Effector memory CD4-positive, alpha-beta T cell (primary cell): ENCODE measurements around the gene PIK3IP1.
A peak's percentile ranks its signal among the peaks of the same experiment; 100 is the strongest.

Experiments used
- DNase-seq, 3 donors: peaks; one replicate each; pipeline ENCODE4 v3.0.0-alpha.2; 2020
- H3K27ac ChIP-seq: 2 replicates; pipeline ENCODE4 v1.7.0; 2013; ENCODE audit warnings: mild to moderate bottlenecking, low read length, moderate library complexity; ENCODE audit not compliant: insufficient read depth, poor library complexity, severe bottlenecking
- H3K27me3 ChIP-seq: replicated peaks from 2 replicates; pipeline ENCODE4 v1.7.0; 2013; ENCODE audit warnings: mild to moderate bottlenecking, low read length; ENCODE audit not compliant: insufficient read depth, control insufficient read depth, poor library complexity, severe bottlenecking
- H3K36me3 ChIP-seq: 2 replicates; pipeline ENCODE4 v1.7.0; 2013; ENCODE audit warnings: mild to moderate bottlenecking, low read length, moderate library complexity; ENCODE audit not compliant: control insufficient read depth, insufficient read depth
- H3K4me1 ChIP-seq: 2 replicates; pipeline ENCODE4 v1.7.0; 2013; ENCODE audit warnings: low read length, mild to moderate bottlenecking; ENCODE audit not compliant: control insufficient read depth, insufficient read depth, poor library complexity, severe bottlenecking
- H3K4me3 ChIP-seq: 2 replicates; pipeline ENCODE4 v1.7.0; 2013; ENCODE audit warnings: low read length, low read depth, mild to moderate bottlenecking; ENCODE audit not compliant: insufficient read depth, poor library complexity, severe bottlenecking
- H3K9me3 ChIP-seq: 2 replicates; pipeline ENCODE4 v1.7.0; 2013; ENCODE audit warnings: mild to moderate bottlenecking, low read length, moderate library complexity; ENCODE audit not compliant: control insufficient read depth
- total RNA-seq, 3 donors: gene quantifications; one replicate each; lab custom pipeline; 2026; lab: John Stamatoyannopoulos, UW

Gene PIK3IP1, protein sequence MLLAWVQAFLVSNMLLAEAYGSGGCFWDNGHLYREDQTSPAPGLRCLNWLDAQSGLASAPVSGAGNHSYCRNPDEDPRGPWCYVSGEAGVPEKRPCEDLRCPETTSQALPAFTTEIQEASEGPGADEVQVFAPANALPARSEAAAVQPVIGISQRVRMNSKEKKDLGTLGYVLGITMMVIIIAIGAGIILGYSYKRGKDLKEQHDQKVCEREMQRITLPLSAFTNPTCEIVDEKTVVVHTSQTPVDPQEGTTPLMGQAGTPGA
- total RNA-seq, result 658 to 985 (median 806) reads per million in 3 donors

DNA sequence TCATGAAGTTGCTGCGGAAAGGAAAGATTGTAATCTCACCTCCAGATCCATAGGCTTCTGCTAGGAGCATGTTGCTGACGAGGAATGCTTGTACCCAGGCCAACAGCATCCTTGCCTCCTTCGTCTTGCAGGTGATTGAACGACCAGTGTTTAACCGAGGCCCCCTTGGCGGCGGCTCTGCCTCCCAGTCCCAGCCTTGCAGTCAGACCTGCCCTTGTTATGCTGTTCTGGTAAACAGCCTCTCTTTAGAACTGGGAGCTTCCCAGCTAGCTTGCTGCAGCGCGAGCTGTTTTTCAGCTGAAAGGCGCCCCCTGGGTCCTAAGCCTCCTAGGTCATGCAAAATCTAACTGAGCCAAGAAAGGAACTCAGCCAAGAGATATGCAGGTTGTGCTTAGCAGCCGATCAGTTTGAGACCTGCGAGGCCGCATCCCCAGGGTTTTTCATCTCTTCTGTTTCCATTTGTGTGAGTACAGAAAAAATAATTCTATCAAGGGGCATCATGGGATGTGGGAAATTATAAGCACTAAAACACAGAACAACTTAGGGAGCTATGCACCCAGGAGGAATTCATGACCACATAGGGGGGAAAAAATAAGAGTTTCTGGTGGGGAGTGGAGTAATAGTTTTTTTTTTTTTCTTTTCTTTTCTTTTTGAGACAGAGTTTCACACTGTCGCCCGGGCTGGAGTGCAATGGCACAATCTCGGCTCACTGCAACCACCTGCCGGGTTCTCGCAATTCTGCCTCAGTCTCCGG is at the start of gene PIK3IP1:
TSS of gene PIK3IP1 (minus strand) at position 253 of the 754 bp plus-strand sequence. CDS start at position 109, 144 bp downstream.
- Histone ChIP-seq H3K27ac (peak within 1 kb of the TSS; percentile 100), H3K36me3 (peaks cover 36% of the 10 kb centered on the region), H3K4me3 (peak within 1 kb of the TSS; percentile 93), H3K4me1 (peaks cover 58% of the 10 kb centered on the region), H3K27me3 (no peaks in the 10 kb centered on the region), H3K9me3 (no peaks in the 10 kb centered on the region)
- DNase-seq, result peak; percentile 64 to 77 (median 75)

DNA sequence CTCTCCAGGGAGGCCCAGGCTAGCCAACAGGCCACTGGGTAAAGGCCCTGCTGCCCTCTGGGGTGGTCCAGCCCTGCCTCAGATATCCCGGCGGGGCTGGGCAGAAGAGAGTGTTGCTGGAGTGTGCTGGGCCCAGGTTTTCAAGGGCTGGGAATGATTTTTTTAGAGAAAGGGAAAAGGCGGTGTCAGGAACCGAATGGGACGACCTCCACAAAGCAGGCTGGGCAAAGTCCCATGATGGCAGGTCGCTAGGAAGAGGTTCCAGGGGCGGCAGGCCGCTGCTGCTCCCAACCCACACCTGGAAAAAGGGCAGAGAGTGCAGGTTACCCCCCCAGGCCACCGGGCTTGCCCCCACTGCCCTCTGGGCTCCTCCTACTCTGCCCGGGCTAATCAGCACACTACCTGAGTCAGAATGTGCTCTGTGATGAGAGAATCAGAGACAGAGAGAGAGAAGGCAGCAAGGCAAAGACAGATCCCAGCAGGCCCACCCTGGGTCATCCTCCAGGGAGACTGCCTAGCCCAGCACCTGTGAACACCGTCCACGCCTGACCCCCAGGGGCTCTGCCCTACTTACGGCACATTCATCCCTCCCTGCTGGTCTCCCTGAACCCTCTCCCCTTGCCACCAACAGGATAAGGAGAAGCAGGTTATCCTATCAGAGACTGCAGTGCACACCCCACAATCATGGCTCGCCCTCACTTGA is 49.2 kb upstream of the PIK3IP1 start:
- Histone ChIP-seq H3K9me3 (no peaks in the 10 kb centered on the region), H3K36me3 (peaks cover 46% of the 10 kb centered on the region), H3K4me1 (peaks cover 25% of the 10 kb centered on the region), H3K4me3 (no peak overlapping the region), H3K27me3 (no peaks in the 10 kb centered on the region), H3K27ac (no peak overlapping the region)
- DNase-seq, result no peak

DNA sequence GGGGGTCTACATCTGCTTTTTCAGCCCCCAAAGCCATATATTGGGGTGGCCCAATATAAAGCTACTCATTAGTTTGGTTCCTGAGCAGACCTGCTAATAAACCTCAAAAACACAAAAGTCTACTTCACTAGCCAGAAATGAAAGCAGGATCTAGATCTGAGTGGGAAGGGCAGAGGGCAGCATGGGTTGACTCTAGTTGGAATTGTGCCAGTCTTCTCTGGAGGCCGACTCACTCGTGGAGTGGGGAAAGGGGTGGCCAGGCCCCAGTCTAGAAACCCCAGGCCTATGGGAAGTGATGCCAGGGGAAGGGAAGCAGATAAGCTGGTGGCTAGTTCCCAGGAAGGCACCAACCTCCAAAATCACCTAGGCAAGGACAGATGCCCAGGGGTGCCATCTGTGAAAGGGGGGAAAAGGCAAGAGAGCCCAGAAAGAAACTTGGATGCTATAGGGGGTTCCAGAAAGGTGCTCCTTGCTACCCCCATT is 48.5 kb upstream of the PIK3IP1 start:
- H3K4me1 ChIP-seq, result peaks cover 25% of the 10 kb centered on the region
- no peaks in the 10 kb centered on the region for H3K27me3 ChIP-seq
- no peak overlapping the region for H3K4me3 ChIP-seq
- no peaks in the 10 kb centered on the region for H3K9me3 ChIP-seq
- peaks cover 46% of the 10 kb centered on the region for H3K36me3 ChIP-seq
- DNase-seq, result no peak
- peak overlapping the region; percentile 38 for H3K27ac ChIP-seq

DNA sequence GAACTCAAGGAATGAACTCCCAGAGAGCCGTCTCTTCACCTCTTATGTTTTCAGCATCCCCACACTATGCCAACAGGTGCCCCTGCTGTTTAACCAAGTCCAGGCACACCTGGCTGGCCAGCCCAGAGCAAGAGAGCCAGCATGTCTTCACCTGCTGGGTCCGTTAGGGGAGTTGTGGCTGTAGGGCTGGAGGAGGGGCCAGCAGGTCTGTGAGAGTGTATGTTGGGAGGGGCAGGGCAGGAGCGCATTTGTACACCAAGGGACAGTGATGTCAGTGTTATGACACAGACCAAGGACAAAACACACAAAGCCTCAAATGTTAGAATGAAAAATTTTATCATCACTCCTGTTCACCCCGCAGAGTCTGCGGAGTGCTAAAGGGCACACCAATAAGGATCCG is 48.1 kb upstream of the PIK3IP1 start:
- Histone ChIP-seq H3K27me3 (no peaks in the 10 kb centered on the region), H3K36me3 (peaks cover 50% of the 10 kb centered on the region), H3K9me3 (no peaks in the 10 kb centered on the region), H3K4me3 (no peak overlapping the region), H3K27ac (peak overlapping the region; percentile 38), H3K4me1 (peaks cover 24% of the 10 kb centered on the region)
- DNase-seq, result no peak

DNA sequence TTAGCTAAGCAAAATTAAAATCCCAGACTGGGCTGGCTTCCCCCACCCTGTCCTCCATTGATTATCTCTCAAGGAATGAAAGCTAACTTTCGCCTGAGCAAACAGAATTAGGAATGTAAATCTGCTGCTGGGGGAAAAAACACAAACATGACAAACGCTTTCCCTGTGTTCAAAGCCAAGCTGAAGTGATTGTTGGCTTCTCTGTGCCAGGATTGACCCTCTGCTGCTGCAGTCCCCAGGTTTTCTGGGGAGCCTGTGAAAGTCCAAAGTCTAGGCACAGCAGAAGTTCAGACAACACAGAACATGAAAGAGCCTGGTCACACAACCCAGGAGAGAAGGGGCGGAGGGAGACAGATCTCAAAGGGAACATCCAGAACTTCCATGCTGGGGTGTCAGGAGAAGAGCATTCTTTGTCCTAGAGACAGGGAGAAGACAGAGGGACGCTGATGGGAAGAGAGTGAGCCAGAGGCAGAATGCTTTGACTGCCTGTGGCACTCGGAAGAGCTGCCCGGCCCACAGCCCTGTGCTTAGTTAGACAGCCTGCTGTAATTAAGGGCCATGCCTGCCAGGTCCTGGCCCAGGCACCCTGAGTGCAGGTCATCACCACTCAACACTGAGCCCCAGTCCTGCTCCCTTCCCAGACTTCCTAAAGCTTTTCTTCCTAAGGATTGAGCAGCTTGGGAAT is 47.0 kb upstream of the PIK3IP1 start:
- Histone ChIP-seq H3K9me3 (no peaks in the 10 kb centered on the region), H3K27me3 (no peaks in the 10 kb centered on the region), H3K4me3 (no peak overlapping the region), H3K4me1 (peaks cover 14% of the 10 kb centered on the region), H3K36me3 (peaks cover 61% of the 10 kb centered on the region), H3K27ac (peak overlapping the region; percentile 8)
- DNase-seq, result no peak

DNA sequence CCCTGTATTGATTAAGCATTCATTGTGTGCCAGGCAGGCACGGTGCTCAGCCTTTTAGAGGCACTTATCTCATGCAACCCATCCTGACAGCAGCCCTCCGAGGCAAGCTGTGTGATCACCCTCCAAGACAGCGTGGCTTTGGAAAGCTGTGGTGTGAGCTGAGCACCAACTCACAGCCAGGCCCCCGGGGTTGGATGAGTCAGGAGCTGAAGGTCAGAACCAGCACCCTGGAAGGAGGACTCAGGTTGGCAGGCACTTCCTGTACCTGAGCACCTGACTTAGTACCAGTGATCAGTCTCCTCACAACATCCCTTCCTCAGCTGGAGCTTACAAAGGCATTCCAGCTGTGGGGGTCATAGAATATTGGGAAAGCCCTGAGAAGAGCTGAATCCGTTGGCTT is 44.9 kb upstream of the PIK3IP1 start:
- no peak for DNase-seq
- Histone ChIP-seq H3K27me3 (no peaks in the 10 kb centered on the region), H3K36me3 (peaks cover 78% of the 10 kb centered on the region), H3K27ac (no peak overlapping the region), H3K4me3 (no peak overlapping the region), H3K9me3 (no peaks in the 10 kb centered on the region), H3K4me1 (no peaks in the 10 kb centered on the region)

DNA sequence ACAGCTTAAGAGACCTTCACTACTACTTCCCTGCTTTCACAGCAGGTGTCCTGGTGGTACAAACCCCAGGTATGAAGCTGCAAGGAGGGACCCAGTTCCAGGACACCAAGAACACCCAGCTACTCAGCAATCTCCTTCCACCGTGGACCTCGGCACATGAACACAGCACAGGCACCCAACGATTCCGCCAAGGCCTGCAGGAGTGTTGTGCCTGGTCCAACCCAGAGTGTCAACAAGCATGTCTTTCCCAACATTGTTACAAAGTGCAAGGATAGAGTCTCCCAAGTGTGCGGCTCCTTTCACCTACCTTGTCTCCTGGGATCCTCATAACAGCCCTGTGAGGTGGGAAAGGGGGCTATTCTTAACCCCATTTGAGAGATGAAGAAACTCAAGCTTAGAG is 42.0 kb upstream of the PIK3IP1 start:
- no peak overlapping the region for H3K4me3 ChIP-seq
- no peaks in the 10 kb centered on the region for H3K4me1 ChIP-seq
- no peak for DNase-seq
- H3K9me3 ChIP-seq, result no peaks in the 10 kb centered on the region
- no peak overlapping the region for H3K27ac ChIP-seq
- no peaks in the 10 kb centered on the region for H3K27me3 ChIP-seq
- peaks cover 74% of the 10 kb centered on the region for H3K36me3 ChIP-seq

DNA sequence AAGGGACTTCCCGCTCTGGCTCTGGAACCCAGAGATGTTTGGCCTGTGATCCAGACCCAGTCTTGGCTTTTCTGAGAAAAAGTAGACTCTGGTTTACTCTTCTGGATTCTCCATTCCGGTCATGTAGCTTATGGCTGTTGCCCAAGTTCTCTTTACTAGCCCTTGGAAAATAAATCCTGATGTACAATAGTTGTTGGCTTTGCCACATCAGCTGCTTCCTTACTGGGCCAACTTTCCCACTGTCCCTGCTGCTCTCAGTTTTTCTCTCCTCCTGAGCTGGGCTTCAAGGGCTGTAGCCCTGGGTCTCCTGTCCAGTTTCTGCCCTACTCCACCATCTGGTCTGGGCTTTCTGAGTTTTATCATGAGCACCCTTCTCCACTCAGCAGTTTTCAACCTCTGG is 41.4 kb upstream of the PIK3IP1 start:
- H3K27ac ChIP-seq, result no peak overlapping the region
- no peak overlapping the region for H3K4me3 ChIP-seq
- H3K4me1 ChIP-seq, result no peaks in the 10 kb centered on the region
- DNase-seq, result no peak
- no peaks in the 10 kb centered on the region for H3K27me3 ChIP-seq
- peaks cover 74% of the 10 kb centered on the region for H3K36me3 ChIP-seq
- H3K9me3 ChIP-seq, result no peaks in the 10 kb centered on the region

DNA sequence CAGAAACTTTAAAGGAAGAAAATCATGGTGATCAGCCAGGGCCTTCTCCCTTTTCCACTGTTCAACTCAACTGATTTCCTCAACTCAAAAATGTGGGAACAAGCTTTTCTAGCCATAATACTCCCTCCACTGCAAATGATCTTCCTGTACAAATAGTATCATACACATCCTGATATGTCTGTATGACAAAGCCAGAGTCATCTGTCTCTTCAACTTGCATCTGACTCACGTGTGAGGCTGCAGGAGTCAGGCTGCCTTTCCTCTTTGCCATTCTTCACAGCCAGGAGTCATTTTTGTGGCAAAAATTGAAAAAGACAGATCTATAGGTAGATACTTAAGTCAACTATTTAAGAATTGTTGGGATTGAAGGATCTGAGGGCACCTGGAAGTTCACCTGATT is 40.6 kb upstream of the PIK3IP1 start:
- Histone ChIP-seq H3K4me1 (no peaks in the 10 kb centered on the region), H3K9me3 (no peaks in the 10 kb centered on the region), H3K27ac (no peak overlapping the region), H3K36me3 (peaks cover 76% of the 10 kb centered on the region), H3K27me3 (no peaks in the 10 kb centered on the region), H3K4me3 (no peak overlapping the region)
- no peak for DNase-seq
